Inflammatory macrophage treated with lipopolysaccharide for 1 hour (primary cell): ENCODE data around the gene RNF144A.

Experiments used
- DNase-seq, 2 donors: peaks; one replicate each; pipeline ENCODE4 v3.0.0-alpha.2; 2020 to 2022

The RNF144A gene

DNA sequence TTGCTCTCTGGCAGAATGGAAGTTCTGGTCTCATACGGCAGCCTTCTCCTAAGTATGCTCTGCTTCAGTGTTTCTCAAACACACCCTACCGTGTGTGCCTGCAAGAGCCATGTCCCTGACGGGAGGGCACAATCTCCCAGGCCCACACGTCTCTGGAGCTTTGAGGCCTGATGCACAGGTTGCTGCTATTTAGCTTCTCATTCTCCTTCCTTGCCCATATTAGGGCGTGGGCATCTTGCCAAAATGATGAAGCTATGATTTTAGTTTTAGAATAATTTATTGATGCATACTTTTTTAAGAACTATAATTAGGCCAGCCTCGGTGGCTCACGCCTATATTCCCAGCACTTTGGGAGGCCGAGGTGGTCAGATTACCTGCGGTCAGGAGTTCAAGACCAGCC lies 107.9 kb downstream of the RNF144A start:
- DNase-seq: no peak

DNA sequence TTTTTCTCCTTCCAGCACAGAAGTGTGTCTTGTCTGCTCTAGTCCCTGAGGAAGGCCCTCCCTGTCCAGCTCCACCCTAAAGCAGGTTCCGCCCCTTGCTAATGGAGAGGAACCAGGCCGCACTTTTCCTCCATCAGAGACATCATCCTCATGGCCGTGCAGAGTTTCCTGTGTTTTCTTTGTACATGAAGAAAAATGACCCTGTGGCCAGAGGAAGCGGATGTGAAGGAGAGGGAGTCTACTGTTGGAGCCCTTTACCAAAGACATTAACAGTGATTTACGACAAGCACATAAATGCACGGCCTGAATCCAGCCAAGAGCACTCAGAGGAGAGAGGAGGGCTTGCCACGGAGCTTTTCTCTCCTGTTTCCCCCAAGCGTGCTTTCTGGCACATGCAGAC lies 109.5 kb downstream of the RNF144A start:
- DNase-seq: no peak

DNA sequence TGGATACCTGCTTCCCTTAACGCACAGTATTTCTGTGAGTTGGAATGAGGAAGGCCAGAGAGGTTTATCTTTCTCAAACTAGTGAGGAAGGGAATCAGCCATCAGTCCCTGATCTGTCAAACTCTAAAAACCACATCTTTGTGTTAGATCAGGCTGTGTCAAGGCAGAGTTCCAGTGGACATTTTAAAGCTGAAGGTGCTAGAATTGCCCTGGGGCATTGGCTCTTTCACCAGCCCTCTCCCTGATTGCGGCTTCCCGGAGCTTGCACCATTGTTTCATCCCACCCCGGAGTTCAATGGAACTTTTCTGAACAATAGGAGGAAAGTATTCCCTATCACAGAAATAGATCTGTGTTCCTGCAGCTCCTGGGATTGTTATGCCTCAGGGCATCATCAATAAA lies 110.2 kb downstream of the RNF144A start:
- DNase-seq: no peak

DNA sequence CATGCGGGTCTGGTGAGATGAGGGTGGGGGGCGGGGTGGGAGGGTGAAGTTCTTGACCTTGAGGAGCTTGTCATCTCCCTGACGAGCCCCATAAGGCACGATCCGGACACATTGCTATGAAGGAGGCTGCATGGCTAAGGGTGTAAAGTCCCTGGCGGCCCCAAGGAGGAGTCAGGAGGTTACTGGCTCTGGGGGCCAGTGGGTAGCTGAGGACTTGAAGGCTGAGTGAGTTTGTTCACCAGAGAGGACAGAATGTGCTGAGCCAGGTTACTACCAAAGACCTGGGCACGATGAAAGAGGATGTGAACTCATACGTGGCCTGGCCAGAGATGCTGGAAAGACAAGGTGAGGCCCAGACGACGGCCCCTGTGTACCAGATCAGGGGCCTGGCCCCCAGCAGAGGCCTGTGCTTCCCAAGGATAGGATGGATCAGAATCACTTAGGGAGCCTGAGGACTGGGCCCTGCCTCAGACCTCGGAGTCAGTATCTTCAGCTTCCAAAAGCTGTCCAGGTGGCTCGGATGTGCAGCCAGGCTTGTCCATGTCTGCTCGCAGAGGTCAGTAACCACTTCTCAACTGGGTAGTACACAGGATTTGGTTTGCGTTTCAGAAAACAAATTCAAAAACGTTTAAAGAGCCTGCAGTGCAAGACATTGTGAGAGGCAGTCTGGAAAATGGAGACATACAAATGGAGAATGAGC lies 110.9 kb downstream of the RNF144A start:
- no peak for DNase-seq

DNA sequence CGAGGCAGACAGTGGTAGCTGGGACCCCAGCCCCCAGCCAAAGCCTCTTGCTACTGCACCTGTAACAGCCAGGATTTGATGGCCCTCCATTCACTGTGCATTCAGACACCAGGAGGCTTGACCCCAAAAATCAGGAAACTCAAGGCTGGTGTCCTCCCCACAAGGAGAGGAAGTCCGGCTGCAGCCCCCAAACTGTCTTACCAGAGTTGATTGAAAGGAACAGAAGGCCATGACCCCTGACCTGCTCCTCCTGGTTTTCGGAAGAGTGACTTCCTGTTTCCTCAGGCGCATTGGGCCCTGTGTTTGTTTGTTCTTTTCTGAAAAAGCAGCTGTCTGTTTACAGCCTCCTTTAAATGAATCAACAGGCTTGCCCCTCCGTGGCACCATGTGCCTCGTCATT lies 111.6 kb downstream of the RNF144A start:
- DNase-seq: no peak

- no peak for DNase-seq
Measured at GRCh38 chr2:7029291-7030059, 112.3 kb downstream of the RNF144A start.

GRCh38 chr2:7030810-7031209 lies 113.6 kb downstream of the RNF144A start:
- no peak for DNase-seq

- peak in 1 of 2 donors; percentile 24 for DNase-seq
Measured at GRCh38 chr2:7031547-7032245, 114.5 kb downstream of the RNF144A start.

DNA sequence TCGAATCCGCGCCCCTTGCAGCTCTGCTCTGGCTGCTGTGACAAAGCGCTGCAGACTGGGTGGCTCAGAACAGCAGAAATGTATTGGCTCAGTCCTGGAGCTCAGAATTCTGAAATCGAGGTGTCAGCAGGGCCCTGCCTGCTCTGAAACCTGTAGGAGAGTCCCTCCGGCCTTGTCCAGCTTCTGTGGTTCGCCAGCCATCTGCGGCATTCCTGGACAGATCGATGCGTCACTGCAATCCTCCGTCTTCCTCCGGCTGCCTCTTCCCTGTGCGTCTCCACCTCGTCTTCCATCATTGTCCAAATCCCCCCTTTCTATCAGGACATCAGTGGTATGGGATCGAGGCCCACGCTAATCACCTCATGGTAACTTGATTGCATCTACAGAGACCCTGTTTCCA lies 115.2 kb downstream of the RNF144A start:
- no peak for DNase-seq

- DNase-seq: no peak
Measured at GRCh38 chr2:7033136-7033960, 116.1 kb downstream of the RNF144A start.

- DNase-seq: no peak
Measured at GRCh38 chr2:7034303-7034702, 117.1 kb downstream of the RNF144A start.

DNA sequence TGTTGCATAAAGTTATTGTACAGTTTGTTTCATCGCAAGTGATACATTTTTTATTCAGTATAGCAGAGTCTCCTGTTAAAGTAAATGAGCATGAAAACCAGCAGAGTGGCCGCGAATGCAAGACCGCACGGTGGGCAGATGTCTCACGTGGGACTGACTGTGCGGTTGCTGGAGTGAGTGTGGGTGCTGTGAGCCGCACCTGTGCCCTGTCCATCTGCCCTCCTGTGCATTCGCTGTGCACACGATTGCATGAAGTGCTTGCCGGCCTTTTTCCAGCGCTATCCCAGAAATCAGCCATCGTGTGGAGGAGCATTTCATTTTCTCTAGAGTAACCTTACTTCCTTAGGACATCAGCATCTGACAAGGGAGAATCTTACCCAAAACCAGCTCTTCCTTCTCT lies 118.7 kb downstream of the RNF144A start:
- DNase-seq: no peak

DNA sequence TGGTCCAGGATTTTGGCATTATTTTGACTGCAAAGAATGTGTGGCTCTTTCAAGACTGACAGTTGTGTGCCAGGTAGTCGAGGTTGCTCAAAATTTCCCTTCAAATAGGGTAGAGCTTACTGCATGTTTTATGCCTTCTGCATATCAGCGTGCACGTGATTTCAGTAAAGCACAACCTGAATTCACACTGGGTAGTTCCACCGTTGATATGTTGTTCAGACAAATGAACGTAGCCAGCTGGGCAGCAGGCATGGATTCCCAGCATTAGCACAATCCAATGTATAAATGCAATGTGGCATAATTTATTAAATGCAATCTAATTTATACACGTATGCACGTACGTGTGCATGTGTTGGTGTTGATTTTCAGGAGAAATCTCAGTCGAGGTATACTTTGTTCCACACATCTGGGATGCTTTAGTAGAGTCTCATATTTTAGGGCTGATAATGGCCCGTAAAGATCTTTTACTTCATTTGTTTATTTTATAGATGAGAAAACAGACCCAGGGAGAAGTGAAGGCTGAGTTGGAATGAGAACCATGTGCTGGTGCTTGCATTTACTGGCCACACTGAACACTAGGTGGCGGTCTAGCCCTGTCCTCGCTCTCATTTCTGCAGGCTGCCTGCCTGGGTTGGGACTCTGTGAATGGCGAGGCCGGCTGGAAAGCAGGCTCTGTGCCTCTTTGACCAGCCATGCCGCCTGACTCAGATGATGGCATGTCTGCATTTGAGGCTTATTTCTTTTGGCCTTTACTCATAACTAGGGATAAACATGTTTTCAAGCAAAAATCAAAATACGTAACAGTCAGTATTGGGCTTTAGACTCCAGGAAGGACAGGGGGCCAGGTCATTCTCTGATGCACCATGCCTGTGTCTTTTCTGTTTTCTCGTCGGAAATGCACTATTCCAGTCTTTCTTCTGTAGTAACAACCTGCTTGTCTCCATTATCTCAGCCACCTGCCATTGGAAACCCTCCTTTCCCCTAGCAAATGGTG lies 120.4 kb downstream of the RNF144A start:
- peak; percentile 44 to 81 for DNase-seq

- DNase-seq: no peak
Measured at GRCh38 chr2:7040547-7040946, 123.3 kb downstream of the RNF144A start.

- DNase-seq: no peak
Measured at GRCh38 chr2:7041421-7041820, 124.2 kb downstream of the RNF144A start.

- DNase-seq: no peak
Measured at GRCh38 chr2:7043690-7044089, 126.5 kb downstream of the RNF144A start.

GRCh38 chr2:7044253-7045250 lies 127.3 kb downstream of the RNF144A start:
- peak; percentile 31 to 81 for DNase-seq

DNA sequence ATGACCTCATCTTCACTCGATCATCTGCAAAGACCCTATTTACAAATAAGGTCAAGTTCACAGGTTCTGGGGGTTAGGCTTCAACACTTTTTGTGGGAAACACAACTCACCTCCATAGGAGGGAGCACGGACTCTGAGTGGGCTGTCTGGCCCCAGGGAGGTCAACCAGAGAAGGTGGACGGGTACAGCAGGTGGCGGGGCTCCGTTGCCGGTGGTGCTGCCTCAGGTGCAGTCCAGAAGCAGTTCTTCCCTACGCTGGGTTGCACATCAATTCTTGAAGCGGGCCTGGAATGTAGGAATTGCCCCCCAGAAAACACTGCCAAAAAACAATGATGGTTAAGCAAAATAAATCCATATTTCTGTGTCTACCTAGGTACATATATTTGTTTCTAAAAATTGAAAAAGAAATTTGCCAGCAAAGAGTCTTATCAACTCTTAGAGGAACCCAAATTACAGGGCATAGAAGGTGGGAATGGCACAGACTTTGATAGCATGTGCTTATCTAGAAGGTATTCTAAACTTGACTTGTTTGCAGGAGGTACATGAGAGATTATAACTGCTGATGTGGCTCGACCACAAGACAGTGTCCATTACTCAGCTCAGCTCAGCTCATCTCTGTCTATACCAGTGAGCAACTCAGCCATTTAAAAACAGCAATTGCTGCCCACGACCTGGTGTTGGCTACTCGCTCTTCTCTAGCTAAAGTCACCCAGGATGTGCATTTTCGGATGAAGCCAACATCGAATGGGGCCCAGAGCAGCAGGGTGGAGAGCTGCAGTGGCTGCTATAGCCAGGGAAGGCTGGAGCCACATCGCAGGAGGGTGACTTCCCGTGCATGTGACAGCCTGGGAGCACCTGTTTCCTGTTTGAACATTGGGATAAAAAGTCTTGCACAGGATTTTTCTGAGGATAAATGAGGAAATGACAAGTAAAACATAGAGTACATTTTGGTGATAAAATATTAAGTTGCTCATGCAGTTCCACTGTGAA lies 128.7 kb downstream of the RNF144A start:
- DNase-seq: no peak

DNA sequence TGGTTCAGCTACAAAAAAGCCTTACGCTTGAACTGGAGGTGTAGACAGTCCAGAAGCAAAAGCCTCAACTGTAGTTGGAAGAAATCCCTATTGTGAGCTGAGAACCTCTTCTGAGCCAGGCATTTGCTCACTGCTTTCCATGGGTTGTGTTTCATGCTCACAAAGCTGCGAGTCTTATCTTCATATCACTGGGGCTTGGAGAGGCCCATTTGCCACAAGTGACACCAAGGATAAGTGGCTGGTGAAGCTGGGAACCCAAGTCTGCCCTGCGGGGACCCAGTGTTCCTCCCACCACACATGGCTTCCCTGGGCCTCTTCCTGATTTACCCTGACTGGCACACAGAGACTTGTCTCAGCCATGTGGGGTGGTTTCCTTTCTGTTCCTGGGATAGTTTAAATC lies 130.4 kb downstream of the RNF144A start:
- DNase-seq: no peak
